Mucosa of stomach (tissue), 1 donor: ENCODE data around the gene RPP14.

ENCODE experiments used
- H3K27me3 ChIP-seq: one replicate; pipeline ENCODE4 v1.7.0; 2013; ENCODE audit warnings: mild to moderate bottlenecking, low read length; ENCODE audit not compliant: control insufficient read depth, insufficient read depth
- H3K36me3 ChIP-seq: one replicate; pipeline ENCODE4 v1.7.0; 2013; ENCODE audit warnings: low read length; ENCODE audit not compliant: control insufficient read depth, insufficient read depth
- H3K4me1 ChIP-seq: one replicate; pipeline ENCODE4 v1.7.0; 2013; ENCODE audit warnings: mild to moderate bottlenecking, low read length; ENCODE audit not compliant: control insufficient read depth, insufficient read depth
- H3K4me3 ChIP-seq: one replicate; pipeline ENCODE4 v1.7.0; 2013; ENCODE audit warnings: low read length
- H3K9ac ChIP-seq: one replicate; pipeline ENCODE4 v1.7.0; 2013; ENCODE audit warnings: mild to moderate bottlenecking, low read length, moderate library complexity
- H3K9me3 ChIP-seq: one replicate; pipeline ENCODE4 v1.7.0; 2013; ENCODE audit warnings: mild to moderate bottlenecking, low read length, moderate library complexity; ENCODE audit not compliant: control insufficient read depth
- donor health status: Pancreatic carcinoma.

The RPP14 gene

GRCh38 chr3:58352626-58353025, 46.6 kb downstream of the RPP14 start:
- Histone ChIP-seq H3K9me3 (no peaks in the 10 kb centered on the region), H3K4me3 (no peak overlapping the region), H3K27me3 (no peaks in the 10 kb centered on the region), H3K4me1 (no peaks in the 10 kb centered on the region), H3K9ac (no peak overlapping the region), H3K36me3 (no peaks in the 10 kb centered on the region)

GRCh38 chr3:58353722-58354553, 47.9 kb downstream of the RPP14 start:
- Histone ChIP-seq H3K27me3 (no peaks in the 10 kb centered on the region), H3K4me1 (no peaks in the 10 kb centered on the region), H3K4me3 (no peak overlapping the region), H3K9me3 (no peaks in the 10 kb centered on the region), H3K9ac (no peak overlapping the region), H3K36me3 (no peaks in the 10 kb centered on the region)

GRCh38 chr3:58355179-58355578, 49.1 kb downstream of the RPP14 start:
- no peaks in the 10 kb centered on the region for H3K4me1 ChIP-seq
- H3K9me3 ChIP-seq: no peaks in the 10 kb centered on the region
- H3K4me3 ChIP-seq: no peak overlapping the region
- no peaks in the 10 kb centered on the region for H3K36me3 ChIP-seq
- H3K27me3 ChIP-seq: no peaks in the 10 kb centered on the region
- H3K9ac ChIP-seq: no peak overlapping the region

- H3K4me1 ChIP-seq: no peaks in the 10 kb centered on the region
- H3K9ac ChIP-seq: no peak overlapping the region
- H3K27me3 ChIP-seq: no peaks in the 10 kb centered on the region
- H3K4me3 ChIP-seq: no peak overlapping the region
- no peaks in the 10 kb centered on the region for H3K36me3 ChIP-seq
- no peaks in the 10 kb centered on the region for H3K9me3 ChIP-seq
Observed at GRCh38 chr3:58356054-58356453, 50.0 kb downstream of the RPP14 start.

- Histone ChIP-seq H3K4me1 (no peaks in the 10 kb centered on the region), H3K4me3 (no peak overlapping the region), H3K9ac (no peak overlapping the region), H3K27me3 (no peaks in the 10 kb centered on the region), H3K9me3 (no peaks in the 10 kb centered on the region), H3K36me3 (no peaks in the 10 kb centered on the region)
Observed at GRCh38 chr3:58357402-58357801, 51.4 kb downstream of the RPP14 start.

- H3K4me1 ChIP-seq: no peaks in the 10 kb centered on the region
- H3K27me3 ChIP-seq: no peaks in the 10 kb centered on the region
- H3K9me3 ChIP-seq: no peaks in the 10 kb centered on the region
- no peak overlapping the region for H3K9ac ChIP-seq
- H3K36me3 ChIP-seq: no peaks in the 10 kb centered on the region
- no peak overlapping the region for H3K4me3 ChIP-seq
Observed at GRCh38 chr3:58358092-58358491, 52.0 kb downstream of the RPP14 start.

GRCh38 chr3:58358808-58359207, 52.8 kb downstream of the RPP14 start:
- Histone ChIP-seq H3K9ac (no peak overlapping the region), H3K9me3 (no peaks in the 10 kb centered on the region), H3K27me3 (no peaks in the 10 kb centered on the region), H3K36me3 (no peaks in the 10 kb centered on the region), H3K4me1 (no peaks in the 10 kb centered on the region), H3K4me3 (no peak overlapping the region)

- Histone ChIP-seq H3K4me1 (no peaks in the 10 kb centered on the region), H3K36me3 (no peaks in the 10 kb centered on the region), H3K27me3 (no peaks in the 10 kb centered on the region), H3K9me3 (no peaks in the 10 kb centered on the region), H3K4me3 (no peak overlapping the region), H3K9ac (no peak overlapping the region)
Observed at GRCh38 chr3:58359621-58360020, 53.6 kb downstream of the RPP14 start.

GRCh38 chr3:58361866-58362265, 55.8 kb downstream of the RPP14 start:
- Histone ChIP-seq H3K27me3 (no peaks in the 10 kb centered on the region), H3K36me3 (no peaks in the 10 kb centered on the region), H3K9ac (no peak overlapping the region), H3K4me1 (no peaks in the 10 kb centered on the region), H3K4me3 (no peak overlapping the region), H3K9me3 (no peaks in the 10 kb centered on the region)

- H3K9me3 ChIP-seq: no peaks in the 10 kb centered on the region
- no peaks in the 10 kb centered on the region for H3K27me3 ChIP-seq
- H3K4me3 ChIP-seq: no peak overlapping the region
- H3K9ac ChIP-seq: no peak overlapping the region
- no peaks in the 10 kb centered on the region for H3K4me1 ChIP-seq
- H3K36me3 ChIP-seq: no peaks in the 10 kb centered on the region
Observed at GRCh38 chr3:58366699-58367098, 60.7 kb downstream of the RPP14 start.

GRCh38 chr3:58369038-58369437, 63.0 kb downstream of the RPP14 start:
- Histone ChIP-seq H3K4me3 (no peak overlapping the region), H3K27me3 (no peaks in the 10 kb centered on the region), H3K9ac (no peak overlapping the region), H3K4me1 (no peaks in the 10 kb centered on the region), H3K36me3 (no peaks in the 10 kb centered on the region), H3K9me3 (no peaks in the 10 kb centered on the region)
